ENCODE results near the gene BNC2.
"Not testable (repeated sequence)": the region's sequence is repeated elsewhere in the genome, so short reads cannot be mapped to it uniquely, and the experiment has no call there.

The BNC2 gene

DNA sequence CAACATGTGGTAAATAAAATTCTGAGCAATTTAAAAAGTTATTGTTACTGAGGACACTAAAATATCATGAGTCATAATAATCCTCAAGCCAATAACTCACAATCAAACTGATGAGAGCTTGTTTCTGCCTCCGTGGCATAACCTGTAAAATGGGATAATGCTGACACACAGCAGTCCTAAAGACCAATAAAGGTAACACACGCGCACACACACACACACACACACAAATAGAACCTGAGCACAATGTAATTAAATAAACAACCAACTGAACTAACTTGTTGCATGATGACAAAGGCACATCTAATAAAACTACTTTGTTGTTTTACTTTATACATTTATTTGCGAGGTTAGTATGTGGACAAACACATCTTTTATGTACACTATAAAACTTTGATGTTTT lies 358.2 kb downstream of the BNC2 start:
- FAIRE-seq: no peak
- no peak for DNase-seq (ENCODE audit: low spot score)

DNA sequence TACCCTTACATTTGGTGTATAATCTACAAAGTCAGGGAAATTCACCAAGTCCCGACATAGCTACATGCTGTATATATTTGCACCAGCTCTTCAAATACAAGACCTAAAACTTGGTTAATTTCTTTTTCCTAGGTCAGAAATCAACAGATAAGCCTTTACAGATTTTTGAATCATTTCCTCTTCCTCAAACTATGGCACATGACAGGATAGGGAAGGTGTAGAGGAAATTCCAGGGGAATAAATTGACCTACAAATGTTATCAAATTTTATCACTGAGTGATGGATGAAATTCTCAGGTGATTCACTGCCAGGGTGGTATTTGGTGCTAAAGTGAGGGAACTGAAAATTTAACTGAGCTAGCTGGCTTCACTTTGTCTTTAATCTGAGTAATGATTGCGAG lies 360.0 kb downstream of the BNC2 start:
- DNase-seq (ENCODE audit: low spot score) (no peak), FAIRE-seq (no peak)

DNA sequence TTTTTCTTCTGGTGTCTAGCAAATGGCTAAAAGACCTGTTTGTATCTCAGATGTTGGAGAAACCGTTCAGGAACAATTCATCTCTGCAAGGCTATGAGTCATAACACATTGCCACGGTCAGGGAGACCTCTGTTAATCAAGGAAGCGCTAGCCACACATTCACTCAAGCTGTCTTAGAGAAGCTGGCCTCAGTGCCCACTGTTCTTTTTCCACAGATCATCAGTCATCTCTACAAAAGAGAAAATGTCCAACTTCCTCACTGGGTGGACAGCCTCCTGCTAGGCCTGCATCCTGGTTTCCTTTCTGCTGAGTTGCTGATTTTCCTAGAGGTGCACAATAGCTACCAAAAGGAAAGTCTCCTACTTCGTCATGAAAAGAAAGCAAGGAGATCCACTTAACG lies 360.5 kb downstream of the BNC2 start:
- peak; percentile 23 for DNase-seq (ENCODE audit: low spot score)
- no peak for FAIRE-seq

DNA sequence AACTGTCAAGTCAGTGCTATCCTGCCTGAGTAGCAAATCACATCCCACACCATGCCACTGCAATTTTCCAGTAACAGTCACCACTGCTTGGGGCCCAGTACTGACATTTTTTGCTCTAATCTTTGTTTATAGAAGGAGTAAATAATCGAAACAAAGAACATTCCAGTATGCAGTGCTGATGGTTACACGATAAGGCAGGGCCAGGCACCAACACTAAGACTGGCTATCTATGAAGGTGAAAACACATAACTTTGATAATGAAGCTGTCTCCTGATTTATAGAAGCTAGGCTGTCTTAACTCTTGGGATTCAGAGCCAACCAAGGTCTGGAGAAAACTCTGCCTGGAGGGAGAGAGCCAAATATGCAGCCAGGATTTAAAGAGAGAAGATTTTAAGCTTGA lies 365.3 kb downstream of the BNC2 start:
- FAIRE-seq (no peak), DNase-seq (ENCODE audit: low spot score) (no peak)

DNA sequence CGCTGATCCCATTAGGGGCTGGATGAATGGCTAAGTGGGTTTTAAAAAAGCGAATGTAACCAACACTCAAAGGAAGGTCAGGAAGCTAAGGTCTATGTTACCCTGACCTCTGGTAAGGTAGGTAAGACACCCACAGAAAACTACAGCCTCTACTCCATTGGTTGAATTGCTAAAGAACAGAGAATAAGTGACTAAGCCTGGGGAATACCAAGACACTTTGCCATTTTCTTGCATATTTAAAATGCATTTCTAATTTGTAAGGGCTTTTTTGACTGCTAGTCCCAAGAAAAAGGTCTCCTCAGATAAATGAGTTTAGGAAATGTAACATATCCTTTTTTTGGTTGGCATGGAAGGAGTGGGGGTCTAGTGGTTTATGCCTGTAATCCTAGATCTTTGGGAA lies 368.7 kb downstream of the BNC2 start:
- FAIRE-seq: no peak
- no peak for DNase-seq (ENCODE audit: low spot score)

GRCh38 chr9:16501141-16501540 lies 369.3 kb downstream of the BNC2 start:
- FAIRE-seq (no peak), DNase-seq (ENCODE audit: low spot score) (no peak)

- no peak for DNase-seq (ENCODE audit: low spot score)
- FAIRE-seq: no peak
Observed at GRCh38 chr9:16500386-16500785, 370.1 kb downstream of the BNC2 start.

- no peak for FAIRE-seq
- no peak for DNase-seq (ENCODE audit: low spot score)
Observed at GRCh38 chr9:16499892-16500291, 370.6 kb downstream of the BNC2 start.

GRCh38 chr9:16496908-16497307 lies 373.6 kb downstream of the BNC2 start:
- DNase-seq (ENCODE audit: low spot score) (no peak), FAIRE-seq (no peak)

DNA sequence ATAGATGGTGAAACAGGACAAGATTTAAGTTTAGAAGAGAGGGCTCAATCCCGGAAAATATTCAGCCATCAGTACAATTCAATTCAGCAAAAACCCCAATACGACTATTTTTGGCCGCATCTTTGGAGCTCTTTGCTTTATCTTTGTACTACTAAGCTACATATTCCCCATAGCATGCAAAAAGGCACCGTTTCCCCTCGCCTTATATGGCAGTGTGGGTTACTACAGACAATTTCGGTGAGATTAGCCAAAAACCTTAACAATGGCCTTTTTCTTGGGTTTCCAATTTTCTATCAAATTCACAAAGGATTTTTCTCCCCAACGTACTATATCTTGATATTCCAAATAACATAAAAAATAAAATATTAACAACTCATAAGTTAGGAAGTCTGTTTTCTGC lies 382.6 kb downstream of the BNC2 start:
- FAIRE-seq (no peak), DNase-seq (ENCODE audit: low spot score) (no peak)

DNA sequence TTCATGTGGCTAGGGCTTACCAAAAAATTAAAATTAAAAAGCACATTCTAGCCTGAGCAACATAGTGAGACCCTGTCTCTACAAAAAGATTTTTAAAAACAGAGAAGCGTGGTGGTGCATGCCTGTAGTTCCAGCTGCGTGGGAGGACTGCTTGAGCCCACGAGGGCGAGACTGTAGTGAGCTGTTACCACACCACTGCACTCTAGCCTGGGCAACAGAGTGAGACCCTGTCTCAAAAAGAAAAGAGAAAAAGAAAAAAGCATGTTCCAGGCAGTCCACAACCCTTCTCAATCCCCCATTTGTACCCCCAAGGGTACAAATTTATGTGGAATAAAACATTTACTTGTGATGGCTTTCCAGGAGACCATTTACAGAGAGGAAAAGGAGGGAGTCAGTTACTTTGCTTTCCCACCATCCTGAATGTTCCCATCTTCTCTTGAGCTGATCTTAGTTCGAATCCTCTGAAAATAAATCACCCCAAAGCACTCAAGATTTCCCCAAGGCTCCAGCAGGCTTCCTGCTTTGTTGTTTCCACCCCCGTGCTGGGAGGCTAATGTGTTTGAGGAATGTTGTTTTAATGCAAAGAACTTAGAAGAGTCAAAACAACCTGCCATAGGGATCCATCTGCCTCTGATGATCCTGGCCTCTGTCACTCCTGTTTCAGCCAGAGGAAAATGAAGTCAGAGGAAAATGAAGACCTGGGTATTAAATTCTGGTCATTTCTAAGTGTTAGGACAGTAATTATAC lies 384.7 kb downstream of the BNC2 start:
- DNase-seq (ENCODE audit: low spot score) (no peak), FAIRE-seq (no peak)

DNA sequence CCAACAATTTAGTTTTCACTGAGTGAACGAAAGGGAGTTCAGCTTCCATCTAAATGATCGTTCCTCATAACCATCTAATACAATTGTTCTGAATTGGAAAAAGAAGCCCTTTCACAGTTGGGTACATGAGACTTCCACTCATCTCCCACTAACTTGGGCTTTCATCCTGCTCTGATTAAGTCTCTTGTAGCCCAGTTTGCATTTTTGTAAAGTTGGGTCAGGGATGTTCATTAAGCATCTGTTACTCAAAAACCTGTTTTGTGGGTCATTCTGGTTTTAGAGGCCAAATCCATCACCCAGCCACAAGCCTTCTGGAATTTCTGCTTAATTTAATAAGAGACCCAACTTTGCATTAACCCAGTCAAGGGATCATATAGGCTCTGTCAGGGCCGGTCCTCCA lies 385.3 kb downstream of the BNC2 start:
- DNase-seq (ENCODE audit: low spot score): no peak
- no peak for FAIRE-seq

GRCh38 chr9:16484744-16485143 lies 385.7 kb downstream of the BNC2 start:
- DNase-seq (ENCODE audit: low spot score) (no peak), FAIRE-seq (no peak)

DNA sequence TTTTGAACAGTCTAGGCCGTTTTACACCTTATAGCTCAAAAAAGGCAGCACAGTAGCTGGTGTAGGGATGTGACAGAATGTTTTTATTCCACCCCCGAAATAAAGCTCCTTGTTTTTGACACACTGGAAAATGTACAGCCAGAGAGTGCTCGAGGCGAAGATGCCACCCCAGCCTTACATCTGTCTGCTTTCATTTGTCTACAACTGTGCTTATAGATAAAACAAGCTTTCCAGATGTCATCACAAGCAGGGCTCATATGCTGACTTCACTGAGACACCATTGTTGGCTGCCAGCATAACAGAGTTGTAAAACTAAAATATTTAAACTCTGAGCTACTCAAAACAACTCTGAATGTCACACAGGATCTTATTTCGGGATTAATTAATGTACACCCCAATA lies 386.3 kb downstream of the BNC2 start:
- no peak for DNase-seq (ENCODE audit: low spot score)
- no peak for FAIRE-seq

- DNase-seq (ENCODE audit: low spot score): no peak
- no peak for FAIRE-seq
Observed at GRCh38 chr9:16482764-16483163, 387.7 kb downstream of the BNC2 start.

DNA sequence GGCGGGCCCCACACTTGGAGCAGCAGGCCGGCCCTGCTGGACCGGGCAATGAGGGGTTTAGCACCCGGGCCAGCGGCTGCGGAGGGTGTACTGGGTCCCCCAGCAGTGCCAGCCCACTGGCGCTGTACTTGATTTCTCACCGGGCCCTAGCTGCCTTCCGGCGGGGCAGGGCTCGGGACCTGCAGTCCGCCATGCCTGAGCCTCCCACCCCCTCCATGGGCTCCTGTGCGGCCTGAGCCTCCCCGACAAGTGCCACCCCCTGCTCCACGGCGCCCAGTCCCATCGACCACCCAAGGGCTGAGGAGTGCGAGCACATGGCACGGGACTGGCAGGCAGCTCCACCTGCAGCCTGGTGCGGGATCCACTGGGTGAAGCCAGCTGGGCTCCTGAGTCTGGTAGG lies 389.9 kb downstream of the BNC2 start:
- not testable (repeated sequence) for FAIRE-seq; DNase-seq (ENCODE audit: low spot score)

- no peak for FAIRE-seq
- DNase-seq (ENCODE audit: low spot score): no peak
Observed at GRCh38 chr9:16475996-16476395, 394.5 kb downstream of the BNC2 start.

DNA sequence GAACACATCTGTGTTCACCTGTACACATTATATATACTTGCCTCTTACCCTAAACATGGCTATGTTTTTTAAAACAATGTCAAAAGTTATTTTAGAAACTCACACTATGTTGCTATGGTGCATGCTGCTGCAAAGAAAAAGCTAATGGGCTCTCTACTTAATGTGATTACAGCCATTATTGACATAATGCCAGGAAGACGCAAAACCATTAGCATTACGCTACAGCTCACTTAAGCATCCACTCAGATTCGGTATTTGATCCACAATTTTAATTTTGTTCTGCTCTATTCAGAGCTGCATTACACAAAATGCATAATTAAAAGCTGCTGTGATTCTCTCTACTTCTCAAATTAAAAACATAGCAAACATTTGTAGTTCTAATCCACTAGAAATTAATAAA lies 395.2 kb downstream of the BNC2 start:
- FAIRE-seq: no peak
- DNase-seq (ENCODE audit: low spot score): no peak

DNA sequence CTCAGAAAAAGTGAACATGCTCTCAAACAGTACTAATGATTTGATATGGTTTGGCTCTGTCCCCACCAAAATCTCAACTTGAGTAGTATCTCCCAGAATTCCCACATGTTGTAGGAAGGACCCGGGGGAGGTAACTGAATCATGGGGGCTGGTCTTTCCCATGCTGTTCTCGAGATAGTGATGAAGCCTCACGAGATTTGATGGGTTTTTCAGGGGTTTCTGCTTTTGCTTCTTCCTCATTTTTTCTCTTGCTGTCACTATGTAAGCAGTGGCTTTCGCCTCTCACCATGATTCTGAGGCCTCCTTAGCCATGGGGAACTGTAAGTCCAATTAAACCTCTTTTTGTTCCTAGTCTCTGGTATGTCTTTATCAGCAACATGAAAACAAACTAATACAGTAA lies 401.3 kb downstream of the BNC2 start:
- FAIRE-seq: no peak
- DNase-seq (ENCODE audit: low spot score): no peak

DNA sequence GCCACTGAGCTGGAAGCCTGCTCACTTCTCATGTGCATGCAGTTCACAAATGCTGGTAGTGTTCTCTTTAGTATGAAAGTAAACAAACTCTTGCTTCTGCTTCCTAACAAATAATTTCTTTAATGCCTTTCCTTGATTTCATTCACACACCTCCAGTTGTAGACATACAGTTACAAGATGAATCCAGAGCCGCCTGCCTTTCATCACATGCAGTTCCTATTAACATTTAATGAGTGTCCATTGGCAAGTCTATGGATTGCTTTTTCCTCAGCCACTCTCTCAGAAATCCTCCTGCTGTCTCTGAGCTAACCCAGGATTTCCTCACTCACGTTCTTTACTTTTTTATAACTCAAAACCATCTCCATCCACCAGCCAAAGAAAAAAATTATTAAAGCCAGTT lies 408.6 kb downstream of the BNC2 start:
- no peak for DNase-seq (ENCODE audit: low spot score)
- FAIRE-seq: no peak

GRCh38 chr9:16461137-16461840 lies 409.2 kb downstream of the BNC2 start:
- DNase-seq (ENCODE audit: low spot score) (no peak), FAIRE-seq (no peak)

DNA sequence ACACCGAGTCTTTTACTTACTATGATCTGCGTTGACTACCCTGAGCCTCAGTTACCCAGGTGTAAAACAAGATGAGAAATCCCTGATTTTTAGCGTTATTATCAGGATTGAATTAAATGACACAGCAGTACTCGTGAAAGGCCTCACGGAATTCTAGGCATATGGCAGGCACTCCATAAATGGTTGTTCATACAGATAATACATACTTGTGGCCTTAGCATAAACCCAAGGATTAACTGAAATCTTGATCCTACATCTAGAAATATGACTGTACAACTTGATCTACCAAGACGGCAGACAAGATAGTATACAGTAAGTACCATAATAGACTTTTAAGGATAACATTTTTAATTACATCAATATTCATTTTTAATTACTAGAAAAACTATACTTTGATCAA lies 409.8 kb downstream of the BNC2 start:
- DNase-seq (ENCODE audit: low spot score): no peak
- no peak for FAIRE-seq

DNA sequence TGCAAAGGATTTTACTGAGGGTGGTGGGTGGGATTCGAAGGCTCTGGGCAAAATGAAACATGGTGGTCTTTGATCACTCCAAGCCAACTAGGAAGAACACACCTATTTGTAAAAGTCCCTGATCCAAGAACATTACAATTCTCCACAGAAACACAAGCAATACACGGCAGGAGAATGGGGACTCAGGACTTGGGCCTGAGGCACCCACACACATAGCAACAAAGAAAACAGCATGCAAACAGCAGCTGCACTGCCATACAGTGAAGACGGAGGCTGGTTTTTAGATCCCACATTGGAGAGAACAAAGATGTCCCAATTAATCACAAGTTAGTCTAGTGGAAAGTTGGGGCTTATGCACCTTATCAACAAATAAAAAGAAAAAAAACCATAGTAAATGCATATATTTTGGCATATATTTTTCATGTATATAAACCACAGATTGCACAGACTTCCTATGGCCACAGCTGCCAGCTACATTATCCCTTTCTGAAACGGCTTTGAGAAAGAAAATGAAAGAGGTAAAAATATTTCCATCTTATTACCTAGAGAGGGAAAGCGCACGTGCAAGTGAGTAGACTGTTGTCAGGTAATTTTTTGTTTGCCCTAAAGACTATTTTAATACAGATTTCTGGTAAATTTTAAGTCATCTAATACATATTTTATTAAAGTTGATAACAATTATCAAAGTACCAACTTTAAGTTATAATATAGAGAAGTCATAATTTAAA lies 410.9 kb downstream of the BNC2 start:
- DNase-seq (ENCODE audit: low spot score): no peak
- no peak for FAIRE-seq
